Measurements from ENCODE around the gene COPA.
"Not testable (repeated sequence)": the region's sequence is repeated elsewhere in the genome, so short reads cannot be mapped to it uniquely, and the experiment has no call there.

COPA gene

GRCh38 chr1:160325252-160325651 lies 17.8 kb downstream of the COPA start:
- DNase-seq (ENCODE audit: low spot score), result no peak

DNA sequence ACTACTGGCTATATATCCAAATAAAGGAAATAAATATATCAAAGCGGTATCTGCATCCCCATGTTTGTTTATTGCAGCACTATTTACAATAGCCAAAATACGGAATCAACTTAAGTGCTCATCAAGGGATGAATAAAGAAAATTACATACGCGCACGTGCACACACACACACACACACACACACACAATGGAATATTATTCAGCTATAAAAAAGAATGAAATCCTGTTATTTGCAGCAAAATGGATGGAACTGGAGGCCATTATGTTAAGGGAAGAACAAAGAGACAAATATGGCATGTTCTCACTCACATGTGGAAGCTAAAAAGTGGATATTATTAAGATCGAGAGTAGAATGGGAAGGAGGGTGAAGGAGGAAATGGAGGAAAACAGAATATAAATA lies 20.2 kb downstream of the COPA start:
- no peak for DNase-seq (ENCODE audit: low spot score)

- DNase-seq (ENCODE audit: low spot score), result no peak
These were observed 27.7 kb downstream of the COPA start for GRCh38 chr1:160315359-160315758.

GRCh38 chr1:160309571-160309970 lies 33.5 kb downstream of the COPA start:
- no peak for DNase-seq (ENCODE audit: low spot score)

GRCh38 chr1:160309185-160309557 lies 33.9 kb downstream of the COPA start:
- no peak for DNase-seq (ENCODE audit: low spot score)

- DNase-seq (ENCODE audit: low spot score), result no peak
These were observed 34.4 kb downstream of the COPA start for GRCh38 chr1:160308451-160309184.

DNA sequence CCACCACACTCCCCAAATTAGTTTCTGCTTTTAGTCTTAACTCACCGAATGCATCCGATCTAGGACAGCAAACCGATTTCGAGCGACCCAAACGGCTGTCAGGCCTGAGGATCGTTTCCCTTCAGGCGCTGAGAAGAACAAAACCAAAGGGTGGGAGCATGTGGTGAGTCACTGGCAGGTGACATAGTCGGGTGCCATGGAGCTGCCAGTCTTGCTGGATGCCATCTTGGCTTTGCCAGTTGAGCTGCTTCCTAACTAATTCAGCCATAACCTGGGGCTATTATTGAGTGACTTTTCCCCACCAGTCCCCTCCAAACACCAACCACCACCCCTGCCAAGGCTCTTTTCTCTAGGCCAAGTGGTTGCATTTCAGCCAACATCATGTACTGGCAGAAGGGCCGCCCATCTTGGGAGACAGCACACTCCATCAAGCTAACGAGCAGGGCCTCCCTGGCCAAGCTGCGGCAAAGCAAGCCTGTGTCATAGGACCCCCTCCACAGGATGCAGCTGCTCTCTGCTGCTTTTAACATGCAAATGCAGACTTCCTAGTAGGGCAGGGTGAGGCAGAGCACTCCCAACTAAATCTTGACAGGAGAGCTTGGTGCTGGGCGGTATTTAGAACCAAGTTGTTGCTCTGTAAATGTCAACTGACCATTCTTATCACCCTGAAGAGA lies 35.8 kb downstream of the COPA start:
- no peak for DNase-seq (ENCODE audit: low spot score)

DNA sequence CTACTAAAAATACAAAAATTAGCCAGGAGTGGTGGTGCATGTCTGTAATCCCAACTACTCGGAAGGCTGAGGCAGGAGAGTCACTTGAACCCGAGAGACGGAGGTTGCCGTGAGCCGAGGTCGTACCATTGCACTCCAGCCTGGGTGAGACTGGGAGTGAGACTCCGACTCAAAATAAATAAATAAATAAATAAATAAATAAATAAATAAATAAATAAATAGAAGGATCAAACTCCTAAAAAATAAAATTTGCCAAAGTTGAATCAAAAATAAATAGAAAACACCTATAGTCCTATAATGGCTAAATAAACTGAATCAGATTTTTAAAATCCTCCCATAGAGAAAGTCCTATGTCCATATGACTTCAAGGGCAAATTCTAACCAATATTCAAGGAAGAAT lies 42.9 kb downstream of the COPA start:
- DNase-seq (ENCODE audit: low spot score), result no peak

DNA sequence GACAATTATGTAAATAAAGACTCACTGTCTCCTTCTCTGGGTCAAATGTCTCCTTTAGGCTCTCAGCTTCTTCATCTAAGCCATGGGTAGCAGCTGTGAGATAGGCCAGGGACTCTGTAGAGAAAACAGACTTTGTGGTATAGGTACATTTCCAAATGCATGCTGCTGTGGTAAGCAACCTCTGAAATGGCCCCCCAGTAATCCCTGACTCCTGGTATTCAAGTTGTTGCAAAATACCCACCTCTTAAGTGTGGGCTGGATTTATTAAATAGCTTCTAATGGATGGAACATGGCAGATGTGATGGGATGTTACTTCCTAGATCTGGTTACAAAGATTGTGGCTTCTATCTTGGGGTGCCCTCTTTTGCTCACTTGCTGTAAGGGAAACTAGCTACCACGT lies 47.0 kb downstream of the COPA start:
- no peak for DNase-seq (ENCODE audit: low spot score)

DNA sequence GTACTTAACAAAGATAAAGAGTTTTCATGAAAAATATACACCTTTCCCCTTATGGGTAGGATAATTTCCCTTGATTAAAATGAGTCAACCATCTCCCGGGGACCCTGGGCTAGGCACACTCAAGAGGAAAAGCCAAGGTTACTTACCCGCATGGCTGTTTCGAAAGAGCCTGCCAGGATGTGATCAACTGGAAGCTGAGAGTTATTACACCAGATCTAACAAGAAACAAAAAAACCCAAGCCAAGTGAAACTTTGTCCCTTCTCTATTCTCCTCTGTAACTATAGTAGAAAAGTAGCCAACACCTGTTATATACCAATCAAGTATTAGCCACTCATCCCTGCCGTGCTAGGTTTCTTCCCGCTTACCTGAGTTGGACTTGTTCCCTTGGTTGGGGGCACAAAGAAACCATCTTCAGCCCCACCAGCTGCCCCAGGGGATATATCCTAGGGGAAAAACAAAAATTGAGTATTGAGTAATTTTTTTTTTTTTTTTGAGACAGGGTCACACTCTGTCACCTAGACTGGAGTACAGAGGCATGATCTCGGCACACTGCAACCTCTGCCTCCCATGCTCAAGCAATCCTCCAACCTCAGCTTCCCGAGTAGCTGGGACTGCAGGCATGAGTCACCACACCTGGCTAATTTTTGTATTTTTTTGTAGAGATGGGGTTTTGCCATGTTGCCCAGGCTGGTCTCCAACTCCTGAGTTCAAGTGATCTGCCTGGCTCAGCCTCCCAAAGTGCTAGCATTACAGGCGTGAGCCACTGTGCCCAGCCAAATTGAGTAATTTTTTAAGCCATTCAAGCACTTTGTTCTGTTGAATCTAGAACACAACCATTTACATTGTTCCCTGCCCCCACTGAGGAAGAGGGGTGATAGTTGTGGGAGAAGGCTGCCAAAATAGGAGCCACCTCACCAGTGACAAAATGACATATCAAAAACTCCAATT lies 49.8 kb downstream of the COPA start:
- no peak for DNase-seq (ENCODE audit: low spot score)

DNA sequence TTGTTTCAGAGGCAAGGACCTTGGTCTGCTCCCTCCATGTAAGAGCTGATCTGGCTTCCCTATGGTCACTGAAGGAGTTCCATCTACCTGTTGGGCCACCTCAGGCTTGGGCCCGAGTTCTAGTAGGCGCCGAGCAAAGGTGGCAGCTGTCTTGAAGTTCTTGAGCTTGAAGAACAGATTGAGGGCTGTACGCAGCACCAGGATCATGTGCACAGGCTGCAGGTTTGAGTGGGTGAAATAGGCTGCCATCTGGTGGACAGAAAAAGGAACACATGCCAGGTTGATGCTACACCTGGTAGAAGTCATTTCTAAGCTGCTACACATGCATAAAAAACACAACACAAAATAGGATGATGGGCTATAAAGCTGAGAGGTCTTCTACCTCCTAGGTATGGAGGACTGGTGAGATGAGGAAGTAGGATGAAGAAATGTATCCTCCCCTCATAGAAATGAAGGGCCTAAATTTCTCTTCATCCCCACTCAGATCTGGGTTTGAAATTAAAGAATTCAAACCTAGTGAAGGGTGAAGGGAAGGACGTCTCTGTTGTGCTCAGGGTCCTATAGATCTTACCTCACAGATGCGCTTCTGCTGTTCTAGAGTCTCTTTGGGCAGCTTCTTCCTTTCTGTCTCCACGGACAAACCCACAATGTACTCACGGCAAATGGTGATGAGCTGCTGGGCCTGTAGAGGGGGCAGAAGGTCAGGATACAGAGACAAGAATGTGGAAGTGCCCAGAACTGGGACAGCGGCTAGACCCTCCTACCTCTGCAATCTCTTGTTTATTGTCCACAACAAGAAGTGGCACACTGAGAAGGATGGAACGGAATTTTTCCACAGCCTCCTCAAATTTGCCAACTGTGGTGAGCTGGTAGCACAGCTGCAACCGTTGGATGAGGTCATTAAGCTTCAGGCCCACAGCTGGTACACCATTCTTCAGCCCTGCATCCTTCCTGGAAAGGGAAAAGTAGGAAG lies 51.5 kb downstream of the COPA start:
- peak; percentile 76 for DNase-seq (ENCODE audit: low spot score)

DNA sequence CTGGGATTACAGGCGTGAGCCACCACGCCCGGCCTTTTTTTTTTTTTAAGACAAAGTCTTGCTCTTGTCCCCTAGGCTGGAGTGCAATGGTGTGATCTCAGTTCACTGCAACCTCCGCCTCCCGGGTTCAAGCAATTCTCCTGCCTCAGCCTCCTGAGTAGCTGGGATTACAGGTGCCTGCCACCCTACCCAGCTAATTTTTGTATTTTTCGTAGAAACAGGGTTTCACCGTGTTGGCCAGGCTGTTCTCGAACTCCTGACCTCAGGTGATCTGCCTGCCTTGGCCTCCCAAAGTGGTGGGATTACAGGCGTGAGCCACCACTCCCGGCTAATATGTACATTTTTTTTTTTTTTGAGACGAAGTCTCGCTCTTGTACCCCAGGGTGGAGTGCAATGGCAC lies 55.3 kb downstream of the COPA start:
- not testable (repeated sequence) for DNase-seq (ENCODE audit: low spot score)

GRCh38 chr1:160285506-160285905 lies 57.5 kb downstream of the COPA start:
- no peak for DNase-seq (ENCODE audit: low spot score)

- peak; percentile 91 for DNase-seq (ENCODE audit: low spot score)
These were observed 58.2 kb downstream of the COPA start, which contains the start of gene PEX19 for GRCh38 chr1:160284782-160285344. TSS of gene PEX19 (minus strand) at chr1:160285133. CDS start at chr1:160285124, 9 bp downstream.

- no peak for DNase-seq (ENCODE audit: low spot score)
These were observed 58.7 kb downstream of the COPA start for GRCh38 chr1:160284220-160284781.

DNA sequence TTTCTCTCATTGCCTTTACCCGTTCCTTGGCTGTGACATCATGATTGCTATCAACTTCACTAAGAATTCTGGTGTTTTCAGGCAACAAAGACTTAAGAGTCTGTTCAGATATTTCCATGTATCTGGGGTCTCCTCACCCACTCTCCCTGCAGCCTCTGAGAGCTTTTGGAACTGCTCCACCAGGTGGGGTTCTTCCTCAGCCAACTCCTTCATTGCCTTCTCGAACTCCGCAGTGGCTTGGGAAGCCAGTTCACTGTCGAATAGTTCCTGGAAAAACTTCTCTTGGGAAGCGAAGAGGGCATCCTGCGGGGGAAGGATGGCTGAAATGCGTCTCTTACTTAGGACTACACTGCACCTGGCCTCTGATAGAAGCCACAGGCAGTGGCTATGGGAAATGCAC lies 60.2 kb downstream of the COPA start:
- DNase-seq (ENCODE audit: low spot score), result no peak

GRCh38 chr1:160277987-160278386 lies 65.1 kb downstream of the COPA start:
- DNase-seq (ENCODE audit: low spot score), result no peak

DNA sequence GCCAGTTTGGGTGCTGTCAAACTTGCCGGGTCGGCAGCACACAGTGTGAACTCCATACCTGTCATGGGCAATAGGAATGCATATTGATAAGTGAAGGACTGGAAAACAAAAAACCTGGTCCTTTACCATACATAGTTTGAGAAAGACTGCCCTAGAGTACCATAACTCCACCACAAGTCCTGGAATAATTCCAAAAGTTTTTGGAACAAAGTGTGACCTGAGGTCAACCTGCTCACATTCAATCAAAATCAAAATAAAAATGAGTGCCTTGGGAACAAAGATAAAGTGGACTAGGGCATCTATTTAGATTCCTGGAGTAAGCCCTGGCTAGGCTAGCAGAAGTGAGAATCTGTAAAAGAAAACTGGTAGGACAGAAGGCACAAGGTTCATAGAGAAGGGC lies 65.7 kb downstream of the COPA start:
- no peak for DNase-seq (ENCODE audit: low spot score)

GRCh38 chr1:160271025-160271424 lies 72.0 kb downstream of the COPA start:
- no peak for DNase-seq (ENCODE audit: low spot score)

- DNase-seq (ENCODE audit: low spot score), result no peak
These were observed 75.6 kb downstream of the COPA start for GRCh38 chr1:160267284-160267991.
